ENCODE results near the gene SGMS1. TPM values are rescaled to one million over a fixed set of nuclear protein-coding genes. Genes with fewer than 3 reads are reported as not detected.
"Not testable (repeated sequence)": the region's sequence is repeated elsewhere in the genome, so short reads cannot be mapped to it uniquely, and the experiment has no call there.

Gene SGMS1
- total RNA-seq, 3 donors from 2014 or later, result 10.6 to 16.5 (median 14.1) TPM

DNA sequence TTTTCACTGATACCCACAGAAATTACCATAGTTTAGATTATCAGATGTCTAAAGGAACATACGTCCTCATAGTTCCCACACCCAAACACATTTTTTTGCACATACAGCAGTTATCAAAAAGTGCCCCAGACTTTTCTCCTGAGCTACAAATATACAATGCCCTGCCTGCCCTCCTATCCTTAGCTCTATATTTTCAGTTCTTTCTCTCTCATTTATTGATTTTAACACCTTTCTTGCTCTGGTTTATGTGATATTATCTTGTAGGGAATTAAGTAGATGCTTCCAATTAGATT lies 25.1 kb upstream of the SGMS1 start:
- Mint-ChIP-seq H3K9me3 (peaks cover 4% of the 10 kb centered on the region), H3K27me3 (ENCODE audit: low read depth) (no peaks in the 10 kb centered on the region), H3K36me3 (ENCODE audit: insufficient read depth) (no peaks in the 10 kb centered on the region), H3K4me1 (ENCODE audit: low read depth) (peaks cover 20% of the 10 kb centered on the region), H3K4me3 (no peak overlapping the region)
- DNase-seq, result no peak
- no peak for ATAC-seq

GRCh38 chr10:50648089-50648934 lies 24.6 kb upstream of the SGMS1 start:
- H3K9me3 Mint-ChIP-seq, result peaks cover 4% of the 10 kb centered on the region
- no peaks in the 10 kb centered on the region for H3K27me3 Mint-ChIP-seq (ENCODE audit: low read depth)
- H3K4me3 Mint-ChIP-seq, result no peak overlapping the region

DNA sequence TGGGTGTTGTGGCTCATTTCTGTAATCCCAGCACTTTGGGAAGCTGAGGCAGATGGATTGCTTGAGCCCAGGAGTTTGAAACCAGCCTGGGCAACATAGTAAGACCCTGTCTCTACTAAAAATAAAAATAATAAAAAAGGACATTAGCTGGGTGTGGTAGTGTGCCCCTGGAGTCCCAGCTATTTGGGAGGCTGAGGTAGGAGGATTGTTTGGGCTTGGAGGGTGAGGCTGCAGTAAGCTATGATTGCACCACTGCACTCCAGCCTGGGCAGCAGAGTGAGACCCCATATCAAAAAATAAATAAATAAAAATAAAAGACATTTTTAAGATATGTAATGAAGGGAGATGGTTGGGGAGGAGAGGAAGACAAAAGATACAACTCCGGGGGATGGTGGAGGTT lies 23.6 kb upstream of the SGMS1 start:
- not testable (repeated sequence) for DNase-seq; H3K4me3 Mint-ChIP-seq; H3K9me3 Mint-ChIP-seq; H3K27me3 Mint-ChIP-seq (ENCODE audit: low read depth); H3K36me3 Mint-ChIP-seq (ENCODE audit: insufficient read depth); ATAC-seq; H3K4me1 Mint-ChIP-seq (ENCODE audit: low read depth)

More at GRCh38 chr10:50648089-50648934, 24.6 kb upstream of the SGMS1 start:
- Mint-ChIP-seq H3K36me3 (ENCODE audit: insufficient read depth) (no peaks in the 10 kb centered on the region), H3K4me1 (ENCODE audit: low read depth) (peaks cover 15% of the 10 kb centered on the region)
- DNase-seq (no peak), ATAC-seq (peak in 1 of 2 donors; percentile 53)

DNA sequence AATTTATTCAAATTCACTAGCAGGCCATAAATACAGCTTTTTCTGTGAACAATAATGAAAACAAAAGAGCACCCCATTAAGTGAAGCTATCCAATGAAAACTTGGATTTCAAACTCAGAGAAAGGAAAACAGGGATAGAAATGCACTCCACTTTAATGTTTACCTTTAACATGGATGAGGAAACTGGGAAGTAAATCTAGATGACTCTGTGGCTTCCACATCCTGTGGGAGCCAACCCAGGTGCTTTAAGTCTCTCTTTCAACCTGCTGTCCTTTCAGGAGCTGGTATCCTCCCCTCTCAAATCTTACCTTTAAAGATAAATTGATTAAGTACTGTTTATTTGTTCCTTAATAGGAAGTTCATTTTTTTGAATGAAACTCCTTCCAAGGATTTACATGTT lies 21.5 kb upstream of the SGMS1 start:
- H3K4me3 Mint-ChIP-seq, result no peak overlapping the region
- peaks cover 4% of the 10 kb centered on the region for H3K9me3 Mint-ChIP-seq
- ATAC-seq, result no peak
- no peaks in the 10 kb centered on the region for H3K36me3 Mint-ChIP-seq (ENCODE audit: insufficient read depth)
- peaks cover 10% of the 10 kb centered on the region for H3K4me1 Mint-ChIP-seq (ENCODE audit: low read depth)
- DNase-seq, result no peak
- H3K27me3 Mint-ChIP-seq (ENCODE audit: low read depth), result no peaks in the 10 kb centered on the region

GRCh38 chr10:50641626-50642025 lies 17.9 kb upstream of the SGMS1 start:
- H3K4me3 Mint-ChIP-seq, result no peak overlapping the region
- no peaks in the 10 kb centered on the region for H3K27me3 Mint-ChIP-seq (ENCODE audit: low read depth)
- DNase-seq (no peak), ATAC-seq (no peak)
- H3K4me1 Mint-ChIP-seq (ENCODE audit: low read depth), result peaks cover 19% of the 10 kb centered on the region
- H3K36me3 Mint-ChIP-seq (ENCODE audit: insufficient read depth), result no peaks in the 10 kb centered on the region
- H3K9me3 Mint-ChIP-seq, result peaks cover 4% of the 10 kb centered on the region

DNA sequence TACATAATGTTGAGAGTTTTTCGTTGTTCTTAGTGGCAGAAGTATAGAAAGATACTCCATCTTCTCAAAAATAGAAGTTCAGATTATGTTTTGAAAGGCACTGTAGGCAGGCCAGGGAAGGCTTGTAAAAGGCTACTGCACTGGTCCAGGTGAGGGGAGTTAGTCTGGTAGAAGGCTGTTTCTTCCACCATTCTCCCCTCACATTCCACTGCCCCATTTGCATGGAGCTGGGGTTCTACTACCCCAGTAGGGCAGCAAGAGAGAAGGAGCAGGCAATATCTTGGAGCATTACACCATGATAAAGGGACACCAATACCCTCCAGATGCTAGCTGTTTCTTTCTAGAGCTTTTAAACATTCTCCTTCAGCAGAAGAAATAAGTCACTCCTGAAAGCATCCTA lies 16.5 kb upstream of the SGMS1 start:
- Mint-ChIP-seq H3K27me3 (ENCODE audit: low read depth) (no peaks in the 10 kb centered on the region), H3K4me3 (no peak overlapping the region), H3K9me3 (no peaks in the 10 kb centered on the region), H3K4me1 (ENCODE audit: low read depth) (peaks cover 33% of the 10 kb centered on the region), H3K36me3 (ENCODE audit: insufficient read depth) (no peaks in the 10 kb centered on the region)
- DNase-seq (no peak), ATAC-seq (no peak)

DNA sequence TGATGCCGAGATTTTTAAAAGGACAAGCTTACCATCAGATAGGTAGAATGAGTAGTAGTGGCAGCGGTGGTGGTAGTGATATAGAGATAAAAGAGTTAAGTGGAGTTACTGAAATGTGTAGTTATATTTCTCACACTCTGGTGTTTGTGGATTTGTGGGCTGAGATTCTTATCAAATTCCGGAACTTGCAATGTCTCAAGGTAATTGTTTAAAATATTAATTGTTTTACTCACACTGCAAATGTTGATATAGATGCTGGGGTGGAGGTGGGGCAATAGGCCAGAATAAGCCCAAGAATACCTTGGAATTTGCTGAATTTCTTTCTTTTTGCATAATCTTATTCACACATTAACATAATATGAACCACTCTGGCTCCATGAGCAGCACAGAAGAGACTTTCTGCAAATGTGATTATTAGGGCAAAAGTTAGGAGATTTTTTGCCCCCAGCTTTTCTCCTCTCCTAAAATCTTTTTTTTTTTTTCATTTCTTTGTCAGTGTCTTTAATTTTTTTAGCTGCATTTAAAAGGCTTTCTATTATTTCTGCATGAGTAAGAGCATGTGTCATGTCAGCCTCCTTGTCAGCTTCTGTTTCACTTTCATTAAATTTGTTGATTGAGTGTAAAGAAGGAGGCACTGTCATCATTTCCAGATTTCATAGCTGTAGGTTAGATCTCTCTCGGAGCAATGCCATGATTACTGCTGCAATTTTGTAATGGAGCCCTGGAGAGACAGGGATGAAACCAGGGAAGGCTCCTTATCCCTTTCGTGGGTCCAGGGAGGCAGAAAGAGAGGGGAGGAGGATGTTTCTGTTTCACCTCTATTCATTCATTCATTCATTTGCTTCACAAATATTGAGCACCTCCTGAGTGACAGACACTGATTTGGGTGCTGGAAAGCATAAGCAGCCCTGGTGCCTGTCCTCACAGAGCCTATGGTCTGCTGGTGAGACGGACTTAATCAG lies 13.1 kb upstream of the SGMS1 start:
- ATAC-seq (peak; percentile 90 to 92), DNase-seq (no peak)
- H3K36me3 Mint-ChIP-seq (ENCODE audit: insufficient read depth), result no peaks in the 10 kb centered on the region
- H3K27me3 Mint-ChIP-seq (ENCODE audit: low read depth), result no peaks in the 10 kb centered on the region
- peaks cover 40% of the 10 kb centered on the region for H3K4me1 Mint-ChIP-seq (ENCODE audit: low read depth)
- no peaks in the 10 kb centered on the region for H3K9me3 Mint-ChIP-seq
- H3K4me3 Mint-ChIP-seq, result peak overlapping the region; percentile 43

DNA sequence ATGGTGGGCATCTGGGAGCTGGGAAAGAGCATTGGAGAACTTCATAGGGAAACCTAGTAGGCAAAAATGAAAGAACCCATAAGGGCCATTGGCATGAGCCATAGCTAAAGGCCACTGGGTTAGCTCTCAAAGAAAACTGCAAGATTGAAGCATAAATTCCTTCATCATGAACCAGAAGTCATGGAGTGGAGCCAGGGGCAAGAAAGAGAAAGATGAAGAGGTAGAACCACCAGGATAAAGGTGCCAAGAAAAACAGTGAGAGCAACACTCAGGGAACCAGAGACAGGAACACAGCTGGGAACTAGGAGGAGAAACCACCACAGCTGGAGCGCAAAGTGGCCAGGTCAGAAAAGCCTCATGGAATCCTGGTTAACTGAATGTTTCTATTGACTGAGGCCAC lies 11.5 kb upstream of the SGMS1 start:
- H3K4me3 Mint-ChIP-seq, result peak overlapping the region; percentile 9
- DNase-seq (no peak), ATAC-seq (no peak)
- H3K36me3 Mint-ChIP-seq (ENCODE audit: insufficient read depth), result no peaks in the 10 kb centered on the region
- H3K27me3 Mint-ChIP-seq (ENCODE audit: low read depth), result no peaks in the 10 kb centered on the region
- no peaks in the 10 kb centered on the region for H3K9me3 Mint-ChIP-seq
- H3K4me1 Mint-ChIP-seq (ENCODE audit: low read depth), result peaks cover 40% of the 10 kb centered on the region

- H3K27me3 Mint-ChIP-seq (ENCODE audit: low read depth), result no peaks in the 10 kb centered on the region
- no peak for DNase-seq
- H3K4me1 Mint-ChIP-seq (ENCODE audit: low read depth), result peaks cover 47% of the 10 kb centered on the region
- H3K9me3 Mint-ChIP-seq, result no peaks in the 10 kb centered on the region
- no peaks in the 10 kb centered on the region for H3K36me3 Mint-ChIP-seq (ENCODE audit: insufficient read depth)
- no peak for ATAC-seq
- H3K4me3 Mint-ChIP-seq, result no peak overlapping the region
Observed at GRCh38 chr10:50634479-50634878, 10.7 kb upstream of the SGMS1 start.

GRCh38 chr10:50631052-50631451 lies 7.3 kb upstream of the SGMS1 start:
- Mint-ChIP-seq H3K4me3 (no peak overlapping the region), H3K27me3 (ENCODE audit: low read depth) (no peaks in the 10 kb centered on the region), H3K4me1 (ENCODE audit: low read depth) (peaks cover 29% of the 10 kb centered on the region), H3K36me3 (ENCODE audit: insufficient read depth) (no peaks in the 10 kb centered on the region), H3K9me3 (no peaks in the 10 kb centered on the region)
- DNase-seq (no peak), ATAC-seq (no peak)

DNA sequence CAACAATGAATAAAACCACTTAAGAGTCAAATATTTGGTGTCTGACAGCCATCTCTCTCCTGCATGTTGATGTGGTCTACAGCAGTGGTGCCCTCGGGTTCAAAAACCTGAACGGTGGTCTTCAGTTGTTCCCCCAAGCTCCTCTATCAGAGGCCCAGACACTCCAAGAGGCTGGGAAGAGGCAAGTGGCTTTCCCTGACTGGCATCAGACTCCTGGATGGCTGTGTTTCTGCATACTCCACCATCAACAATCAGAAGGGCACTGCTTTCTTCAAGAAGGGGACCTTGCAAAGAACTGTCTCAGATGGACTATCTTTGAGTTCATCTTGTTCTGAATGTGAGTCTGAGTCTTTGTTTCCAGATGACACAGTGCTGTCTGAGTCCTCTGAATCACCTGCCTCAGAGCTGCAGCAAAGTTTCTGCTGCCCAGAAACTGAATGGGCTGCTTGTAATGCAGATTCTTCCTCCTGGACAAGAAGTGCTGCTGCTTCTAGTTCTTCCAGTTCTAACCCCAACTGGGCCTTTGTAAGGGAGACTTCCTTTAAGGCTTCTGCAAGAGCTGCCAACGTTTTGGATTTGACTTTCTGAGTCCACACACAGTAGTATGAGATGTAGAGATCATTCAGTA lies 5.9 kb upstream of the SGMS1 start:
- no peaks in the 10 kb centered on the region for H3K27me3 Mint-ChIP-seq (ENCODE audit: low read depth)
- ATAC-seq, result peak; percentile 46 to 57
- no peak for DNase-seq

DNA sequence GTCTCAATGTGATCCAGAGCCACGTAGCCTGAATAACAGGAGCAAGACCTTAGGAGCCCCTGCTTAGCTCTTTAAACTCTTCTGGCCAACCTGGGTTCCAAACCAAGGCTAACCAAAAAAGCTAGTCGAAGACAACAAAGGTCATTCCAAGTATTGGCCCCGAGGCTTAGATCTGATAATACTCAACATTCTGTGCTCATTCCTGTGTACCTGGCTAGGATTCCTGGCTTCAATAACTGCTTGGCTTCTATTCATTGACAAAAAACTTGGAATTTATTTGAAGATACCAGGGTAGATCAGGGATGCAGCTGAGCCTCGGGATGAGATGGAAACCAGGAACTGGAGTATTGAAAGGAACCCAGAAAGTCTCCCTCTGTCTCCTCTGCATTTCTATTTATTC lies 4.1 kb upstream of the SGMS1 start:
- no peak for ATAC-seq
- H3K27me3 Mint-ChIP-seq (ENCODE audit: low read depth), result no peaks in the 10 kb centered on the region
- DNase-seq, result no peak
- no peak overlapping the region for H3K4me3 Mint-ChIP-seq
- peaks cover 20% of the 10 kb centered on the region for H3K4me1 Mint-ChIP-seq (ENCODE audit: low read depth)
- no peaks in the 10 kb centered on the region for H3K36me3 Mint-ChIP-seq (ENCODE audit: insufficient read depth)
- H3K9me3 Mint-ChIP-seq, result no peaks in the 10 kb centered on the region

More for the DNA sequence above, 5.9 kb upstream of the SGMS1 start:
- H3K36me3 Mint-ChIP-seq (ENCODE audit: insufficient read depth), result no peaks in the 10 kb centered on the region
- no peak overlapping the region for H3K4me3 Mint-ChIP-seq
- H3K4me1 Mint-ChIP-seq (ENCODE audit: low read depth), result peaks cover 26% of the 10 kb centered on the region
- H3K9me3 Mint-ChIP-seq, result no peaks in the 10 kb centered on the region

DNA sequence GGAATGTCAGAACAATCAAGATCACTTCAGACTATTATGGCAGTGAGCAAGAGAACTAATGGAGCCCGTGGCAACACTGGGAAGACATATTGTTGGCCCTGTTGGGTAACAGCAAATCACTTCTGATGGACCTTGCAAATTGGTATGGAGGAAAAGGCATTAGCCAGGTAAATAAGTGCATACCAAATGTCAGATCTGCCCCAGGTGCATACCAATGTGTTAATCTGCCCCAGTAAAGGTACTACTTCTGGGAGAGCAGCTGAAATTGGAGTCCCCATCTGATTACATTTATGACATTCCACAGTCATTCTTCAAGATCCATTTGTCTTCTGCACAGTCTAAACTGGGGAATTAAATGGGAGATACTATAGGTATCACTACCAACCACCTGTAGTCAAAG lies 3.7 kb upstream of the SGMS1 start:
- Mint-ChIP-seq H3K4me1 (ENCODE audit: low read depth) (peaks cover 21% of the 10 kb centered on the region), H3K27me3 (ENCODE audit: low read depth) (no peaks in the 10 kb centered on the region), H3K9me3 (no peaks in the 10 kb centered on the region), H3K4me3 (no peak overlapping the region), H3K36me3 (ENCODE audit: insufficient read depth) (no peaks in the 10 kb centered on the region)
- DNase-seq (no peak), ATAC-seq (no peak)

GRCh38 chr10:50625649-50626132 lies 1.9 kb upstream of the SGMS1 start:
- DNase-seq, result no peak
- Mint-ChIP-seq H3K4me1 (ENCODE audit: low read depth) (peaks cover 37% of the 10 kb centered on the region), H3K36me3 (ENCODE audit: insufficient read depth) (no peaks in the 10 kb centered on the region), H3K27me3 (ENCODE audit: low read depth) (no peaks in the 10 kb centered on the region), H3K9me3 (no peaks in the 10 kb centered on the region), H3K4me3 (peak overlapping the region; percentile 89)
- no peak for ATAC-seq

All from activated T-cell treated with anti-CD3 and anti-CD28 coated beads, Interleukin-2, amount 50 U/mL, for 4 hours (primary cell).